Mesendoderm (in vitro differentiated cells): ENCODE results near the gene RMDN2.
"Not testable (repeated sequence)": the region's sequence is repeated elsewhere in the genome, so short reads cannot be mapped to it uniquely, and the experiment has no call there.

Source experiments
- DNase-seq: peaks from one replicate; pipeline ENCODE4 v3.0.0; 2013
- H2AK5ac ChIP-seq: 2 replicates; pipeline ENCODE4 v1.6.1; 2013; ENCODE audit warnings: low read length, inconsistent platforms
- H2BK120ac ChIP-seq: 2 replicates; pipeline ENCODE4 v1.6.1; 2013; ENCODE audit warnings: low read depth, mild to moderate bottlenecking, low read length, moderate library complexity, mixed read lengths
- H2BK15ac ChIP-seq: replicated peaks from 2 replicates; pipeline ENCODE4 v1.6.1; 2013; ENCODE audit warnings: low read depth, mild to moderate bottlenecking, moderate library complexity
- H2BK5ac ChIP-seq: 2 replicates; pipeline ENCODE4 v1.6.1; 2013; ENCODE audit warnings: low read length, inconsistent platforms
- H3K18ac ChIP-seq: 2 replicates; pipeline ENCODE4 v1.6.1; 2013; ENCODE audit warnings: mild to moderate bottlenecking, low read length, mixed read lengths
- H3K23ac ChIP-seq: one replicate; pipeline ENCODE4 v1.6.1; 2013; ENCODE audit warnings: low read length
- H3K27ac ChIP-seq: 2 replicates; pipeline ENCODE4 v1.5.1; 2013; ENCODE audit warnings: low read depth, mild to moderate bottlenecking, inconsistent platforms, low read length, moderate library complexity
- H3K27me3 ChIP-seq: 2 replicates; pipeline ENCODE4 v1.6.1; 2013; ENCODE audit warnings: low read length, control low read depth, mild to moderate bottlenecking, inconsistent platforms; ENCODE audit not compliant: insufficient read depth, poor library complexity
- H3K36me3 ChIP-seq: 2 replicates; pipeline ENCODE4 v1.6.1; 2013; ENCODE audit warnings: low read length, inconsistent platforms; ENCODE audit not compliant: control insufficient read depth, insufficient read depth
- H3K4ac ChIP-seq: one replicate; pipeline ENCODE4 v1.6.1; 2013; ENCODE audit warnings: low read depth, mild to moderate bottlenecking, low read length, moderate library complexity
- H3K4me1 ChIP-seq: 2 replicates; pipeline ENCODE4 v1.6.1; 2013; ENCODE audit warnings: low read depth, low read length, inconsistent platforms; ENCODE audit not compliant: control insufficient read depth
- H3K4me2 ChIP-seq: 2 replicates; pipeline ENCODE4 v1.6.1; 2013; ENCODE audit warnings: low read length
- H3K4me3 ChIP-seq: 2 replicates; pipeline ENCODE4 v1.5.1; 2013; ENCODE audit warnings: mild to moderate bottlenecking, low read length
- H3K56ac ChIP-seq: one replicate; pipeline ENCODE4 v1.6.1; 2013; ENCODE audit warnings: low read length
- H3K79me1 ChIP-seq: 2 replicates; pipeline ENCODE4 v1.6.1; 2013; ENCODE audit warnings: low read length, inconsistent platforms
- H3K79me2 ChIP-seq: 2 replicates; pipeline ENCODE4 v1.6.1; 2013; ENCODE audit warnings: mild to moderate bottlenecking, low read length; ENCODE audit not compliant: control insufficient read depth, insufficient read depth
- H3K9ac ChIP-seq: 2 replicates; pipeline ENCODE4 v1.6.1; 2013; ENCODE audit warnings: low read length, inconsistent platforms
- H4K5ac ChIP-seq: one replicate; pipeline ENCODE4 v1.6.1; 2013; ENCODE audit warnings: low read length
- H4K8ac ChIP-seq: one replicate; pipeline ENCODE4 v1.6.1; 2013; ENCODE audit warnings: low read depth, mild to moderate bottlenecking, control low read depth, low read length, moderate library complexity
- WGBS: extraction: QIAGEN DNeasy Blood & Tissue Kit; methylation state at CpG from one replicate; pipeline ENCODE4 v1.1.7; 2013; ENCODE audit warnings: low lambda C conversion rate, missing lambda C conversion rate; ENCODE audit not compliant: insufficient coverage; ENCODE audit errors: extremely low coverage; 5-methylcytosine and 5-hydroxymethylcytosine counted together

The RMDN2 gene

DNA sequence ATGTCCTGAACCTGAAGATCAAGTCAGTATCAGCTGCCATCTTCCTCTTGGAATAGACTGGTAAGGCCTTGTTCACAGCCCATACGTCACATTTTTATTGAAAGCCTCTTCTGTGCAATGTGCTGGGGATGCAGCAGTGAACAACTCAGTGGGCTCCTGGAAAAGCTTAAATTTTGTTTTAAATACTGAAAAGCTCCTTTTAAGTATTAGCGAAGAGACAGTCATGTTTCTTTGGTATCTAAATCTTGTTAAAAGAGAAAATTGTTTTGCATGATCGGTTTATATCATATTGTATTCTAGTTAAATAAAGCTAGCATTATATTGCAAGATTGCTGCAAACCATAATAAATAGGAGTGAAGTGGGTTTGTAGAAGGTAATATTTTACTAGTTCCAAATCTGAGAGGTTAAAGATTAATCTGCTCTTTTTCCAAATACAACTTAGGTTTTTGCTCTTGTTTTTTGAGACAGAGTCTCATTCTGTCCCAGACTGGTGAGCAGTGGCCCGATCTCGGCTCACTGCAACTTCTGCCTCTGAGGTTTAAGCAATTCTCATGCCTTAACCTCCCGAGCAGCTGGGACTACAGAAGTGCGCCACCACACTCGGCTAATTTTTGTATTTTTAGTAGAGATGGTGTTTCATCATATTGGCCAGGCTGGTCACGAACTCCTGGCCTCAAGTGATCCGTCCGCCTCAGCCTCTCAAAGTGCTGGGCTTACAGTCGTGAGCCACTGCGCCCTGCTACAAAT is 1.6 kb upstream of the RMDN2 start:
- Histone ChIP-seq H3K4me2 (no peak overlapping the region), H3K23ac (no peak overlapping the region), H3K4ac (no peak overlapping the region), H3K27me3 (no peaks in the 10 kb centered on the region), H4K5ac (no peak overlapping the region), H2BK120ac (no peak overlapping the region), H3K79me2 (no peaks in the 10 kb centered on the region), H3K4me1 (no peaks in the 10 kb centered on the region), H3K18ac (no peak overlapping the region), H4K8ac (no peak overlapping the region), H3K27ac (no peak overlapping the region), H3K56ac (no peak overlapping the region), H2BK5ac (no peak overlapping the region), H3K36me3 (no peaks in the 10 kb centered on the region), H2AK5ac (no peak overlapping the region), H2BK15ac (no peak overlapping the region), H3K9ac (no peak overlapping the region), H3K79me1 (no peaks in the 10 kb centered on the region), H3K4me3 (no peak overlapping the region)
- no peak for DNase-seq
- WGBS = no CpG with 5 or more reads among the region's 13 CpGs

DNA sequence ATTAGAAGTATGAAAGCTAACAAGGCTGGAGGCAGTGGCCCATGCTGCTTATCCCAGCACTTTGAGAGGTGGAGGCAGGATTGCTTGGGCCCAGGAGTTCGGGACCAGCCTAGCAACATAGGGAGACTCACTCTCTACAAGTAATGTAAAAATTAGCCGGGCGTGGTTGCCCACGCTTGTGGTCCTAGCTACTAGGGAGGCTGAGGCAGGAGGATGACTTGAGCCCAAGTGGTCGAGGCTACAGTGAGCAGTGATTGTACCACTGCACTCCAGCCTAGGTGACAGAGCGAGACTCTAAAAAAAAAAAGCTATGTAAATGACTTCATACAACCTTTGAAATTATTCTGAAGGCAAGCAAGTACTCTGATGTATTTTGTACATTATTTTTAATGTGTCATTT is 1.5 kb downstream of the RMDN2 start:
- Histone ChIP-seq H3K27ac (no peak overlapping the region), H4K8ac (no peak overlapping the region), H3K4me1 (no peaks in the 10 kb centered on the region), H4K5ac (no peak overlapping the region), H3K4ac (no peak overlapping the region), H3K23ac (no peak overlapping the region), H3K27me3 (no peaks in the 10 kb centered on the region), H3K18ac (no peak overlapping the region), H3K79me2 (no peaks in the 10 kb centered on the region), H3K4me2 (no peak overlapping the region), H2BK5ac (no peak overlapping the region), H3K9ac (no peak overlapping the region), H3K79me1 (no peaks in the 10 kb centered on the region), H3K4me3 (no peak overlapping the region), H3K56ac (no peak overlapping the region), H2BK15ac (no peak overlapping the region), H3K36me3 (no peaks in the 10 kb centered on the region), H2AK5ac (no peak overlapping the region), H2BK120ac (no peak overlapping the region)
- no peak for DNase-seq
- no CpG with 5 or more reads among the region's 6 CpGs for WGBS

DNA sequence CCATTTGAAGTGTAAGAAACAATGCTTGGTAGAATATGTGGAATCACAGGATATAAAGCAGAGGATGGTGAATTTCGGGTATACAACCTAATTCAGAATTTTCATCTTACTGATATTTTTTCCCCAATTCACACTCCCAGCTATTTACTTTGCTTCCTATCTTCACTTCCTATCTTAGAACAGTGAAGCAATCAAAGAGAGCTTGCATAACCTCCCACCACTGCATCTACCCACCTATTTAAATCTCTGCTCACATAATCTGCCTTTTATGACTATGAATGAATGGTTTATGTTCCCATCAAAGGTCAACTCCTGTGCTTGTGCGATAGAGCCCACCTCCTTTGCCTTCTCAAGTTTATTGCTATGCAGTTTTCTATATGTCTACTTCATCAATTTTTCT is 3.3 kb downstream of the RMDN2 start:
- no peaks in the 10 kb centered on the region for H3K4me1 ChIP-seq
- H4K5ac ChIP-seq = no peak overlapping the region
- no peaks in the 10 kb centered on the region for H3K79me1 ChIP-seq
- no peak overlapping the region for H3K18ac ChIP-seq
- no peaks in the 10 kb centered on the region for H3K27me3 ChIP-seq
- no peak overlapping the region for H3K4me3 ChIP-seq
- H3K56ac ChIP-seq = no peak overlapping the region
- DNase-seq = no peak
- H3K9ac ChIP-seq = no peak overlapping the region
- no peak overlapping the region for H2AK5ac ChIP-seq
- no peak overlapping the region for H2BK120ac ChIP-seq
- no peak overlapping the region for H2BK5ac ChIP-seq
- H3K23ac ChIP-seq = no peak overlapping the region
- H3K4ac ChIP-seq = no peak overlapping the region
- H3K27ac ChIP-seq = no peak overlapping the region
- no peak overlapping the region for H2BK15ac ChIP-seq
- no peak overlapping the region for H4K8ac ChIP-seq
- H3K79me2 ChIP-seq = no peaks in the 10 kb centered on the region
- H3K36me3 ChIP-seq = no peaks in the 10 kb centered on the region
- no peak overlapping the region for H3K4me2 ChIP-seq
- WGBS = no CpG with 5 or more reads among the region's 2 CpGs

DNA sequence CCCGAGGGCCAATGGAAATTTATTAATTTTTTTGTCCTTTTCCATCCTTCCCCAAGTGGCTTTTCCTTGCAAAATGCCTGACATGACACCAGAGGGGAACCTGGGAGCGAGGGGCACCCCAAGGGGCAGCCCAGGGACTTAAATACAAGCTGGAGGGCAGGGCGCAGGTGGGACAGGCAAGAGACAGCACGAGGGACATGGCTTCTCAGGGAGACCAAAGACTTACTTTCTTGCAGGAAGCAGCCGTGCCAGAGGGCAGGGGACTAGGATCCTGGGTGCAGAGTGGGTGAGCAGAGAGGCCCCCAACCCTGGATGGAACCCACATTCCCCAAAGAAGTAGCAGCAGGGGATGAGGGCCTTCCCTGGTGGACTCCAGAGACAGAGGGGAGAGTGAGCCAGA is 5.3 kb downstream of the RMDN2 start:
- not testable (repeated sequence) for H3K4me3 ChIP-seq, H3K18ac ChIP-seq, H4K8ac ChIP-seq, H3K4me1 ChIP-seq, H3K27ac ChIP-seq, H2AK5ac ChIP-seq, H2BK120ac ChIP-seq, H3K23ac ChIP-seq, H3K4ac ChIP-seq, H3K79me1 ChIP-seq, H3K36me3 ChIP-seq, H3K27me3 ChIP-seq, H3K4me2 ChIP-seq, H3K9ac ChIP-seq, H2BK15ac ChIP-seq, H4K5ac ChIP-seq, H3K79me2 ChIP-seq, H3K56ac ChIP-seq, DNase-seq, H2BK5ac ChIP-seq
- WGBS = no CpG with 5 or more reads among the region's 5 CpGs

DNA sequence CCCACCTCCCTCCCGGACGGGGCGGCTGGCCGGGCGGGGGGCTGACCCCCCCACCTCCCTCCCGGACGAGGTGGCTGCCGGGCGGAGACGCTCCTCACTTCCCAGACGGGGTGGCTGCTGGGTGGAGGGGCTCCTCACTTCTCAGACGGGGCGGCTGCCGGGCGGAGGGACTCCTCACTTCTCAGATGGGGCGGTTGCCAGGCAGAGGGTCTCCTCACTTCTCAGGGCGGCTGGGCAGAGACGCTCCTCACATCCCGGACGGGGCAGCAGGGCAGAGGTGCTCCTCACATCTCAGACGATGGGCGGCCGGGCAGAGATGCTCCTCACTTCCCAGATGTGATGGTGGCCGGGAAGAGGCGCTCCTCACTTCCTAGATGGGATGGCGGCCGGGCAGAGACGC is 7.8 kb downstream of the RMDN2 start:
- not testable (repeated sequence) for DNase-seq, H3K4me3 ChIP-seq, H3K56ac ChIP-seq, H3K27ac ChIP-seq, H2BK120ac ChIP-seq, H2BK5ac ChIP-seq, H3K4me1 ChIP-seq, H3K36me3 ChIP-seq, H3K79me2 ChIP-seq, H4K5ac ChIP-seq, H2BK15ac ChIP-seq, H4K8ac ChIP-seq, H3K9ac ChIP-seq, H3K4ac ChIP-seq, H3K27me3 ChIP-seq, H3K79me1 ChIP-seq, H3K4me2 ChIP-seq, H3K18ac ChIP-seq, H2AK5ac ChIP-seq, H3K23ac ChIP-seq
- WGBS = no CpG with 5 or more reads among the region's 28 CpGs
